MM.1S (cell line): Measurements from ENCODE around the gene C17orf50.

Experiments
- DNase-seq: peaks from one replicate; pipeline ENCODE4 v3.0.0-alpha.2; 2015
- H2AFZ ChIP-seq: fragments of 300-600 bp; sonication (generic); 2 replicates; pipeline ENCODE4 v1.6.0; 2016; ENCODE audit warnings: antibody characterized with exemption, low read length
- H3F3A ChIP-seq: fragments of 300-600 bp; sonication (generic); 2 replicates; pipeline ENCODE4 v1.6.1; 2016; ENCODE audit warnings: mild to moderate bottlenecking, antibody characterized with exemption, low read length, moderate library complexity, mixed read lengths; ENCODE audit not compliant: insufficient read depth
- H3K27ac ChIP-seq: fragments of 300-600 bp; sonication (generic); 2 replicates; pipeline ENCODE4 v1.5.1; 2016; ENCODE audit warnings: mild to moderate bottlenecking, low read length
- H3K27me3 ChIP-seq: fragments of 300-600 bp; sonication (generic); replicated peaks from 2 replicates; pipeline ENCODE4 v1.6.0; 2016; ENCODE audit warnings: low read length; ENCODE audit not compliant: insufficient read depth
- H3K36me3 ChIP-seq: fragments of 300-600 bp; sonication (generic); replicated peaks from 2 replicates; pipeline ENCODE4 v1.6.1; 2016; ENCODE audit warnings: mild to moderate bottlenecking, low read length, mixed read lengths; ENCODE audit not compliant: insufficient read depth
- H3K4me1 ChIP-seq: fragments of 300-600 bp; sonication (generic); 2 replicates; pipeline ENCODE4 v1.6.1; 2016; ENCODE audit warnings: low read length, mixed read lengths
- H3K4me2 ChIP-seq: fragments of 300-600 bp; sonication (generic); 2 replicates; pipeline ENCODE4 v1.6.0; 2016; ENCODE audit warnings: low read depth, low read length
- H3K4me3 ChIP-seq: fragments of 300-600 bp; sonication (generic); 2 replicates; pipeline ENCODE4 v1.5.1; 2016; ENCODE audit warnings: low read length, mixed read lengths
- H3K79me2 ChIP-seq: fragments of 300-600 bp; sonication (generic); 2 replicates; pipeline ENCODE4 v1.6.1; 2016; ENCODE audit warnings: mixed run types, low read length, mixed read lengths
- H3K9ac ChIP-seq: fragments of 300-600 bp; sonication (generic); 2 replicates; pipeline ENCODE4 v1.6.1; 2016; ENCODE audit warnings: low read length, mixed read lengths
- H3K9me2 ChIP-seq: fragments of 300-600 bp; sonication (generic); replicated peaks from 2 replicates; pipeline ENCODE4 v1.6.1; 2016; ENCODE audit warnings: mild to moderate bottlenecking, low read length, mixed read lengths; ENCODE audit not compliant: insufficient read depth
- H3K9me3 ChIP-seq: fragments of 300-600 bp; sonication (generic); replicated peaks from 2 replicates; pipeline ENCODE4 v1.6.1; 2016; ENCODE audit warnings: mild to moderate bottlenecking, low read length, mixed read lengths; ENCODE audit not compliant: insufficient read depth
- H4K20me1 ChIP-seq: fragments of 300-600 bp; sonication (generic); 2 replicates; pipeline ENCODE4 v1.6.1; 2016; ENCODE audit warnings: mild to moderate bottlenecking, low read length, moderate library complexity, mixed read lengths; ENCODE audit not compliant: insufficient read depth
- CTCF ChIP-seq: fragments of 300-600 bp; sonication (generic); IDR thresholded peaks from 2 replicates; pipeline ENCODE4 v1.5.1; 2016; ENCODE audit warnings: antibody characterized with exemption, low read length, mixed read lengths
- EZH2 ChIP-seq: fragments of 300-600 bp; sonication (generic); optimal IDR thresholded peaks from 2 replicates; pipeline ENCODE3; 2017; ENCODE audit warnings: low read depth, mild to moderate bottlenecking, antibody characterized with exemption, low read length, mixed read lengths
- EZH2phosphoT487 ChIP-seq: fragments of 300-600 bp; sonication (generic); IDR thresholded peaks from 2 replicates; pipeline ENCODE4 v1.6.1; 2018; ENCODE audit warnings: antibody characterized with exemption, low read length

Gene C17orf50

GRCh38 chr17:35716897-35717465 is 43.7 kb upstream of the C17orf50 start:
- Histone ChIP-seq H3K36me3 (no peaks in the 10 kb centered on the region), H3K79me2 (no peaks in the 10 kb centered on the region), H3K4me2 (no peak overlapping the region), H3K27me3 (no peaks in the 10 kb centered on the region), H3K9me2 (no peaks in the 10 kb centered on the region), H3K9ac (no peak overlapping the region), H3K9me3 (no peaks in the 10 kb centered on the region), H3K27ac (no peak overlapping the region), H3F3A (no peaks in the 10 kb centered on the region), H4K20me1 (no peaks in the 10 kb centered on the region), H2AFZ (no peak overlapping the region), H3K4me1 (peaks cover 13% of the 10 kb centered on the region), H3K4me3 (no peak overlapping the region)
- no peak for TF ChIP-seq EZH2phosphoT487
- TF ChIP-seq CTCF: no peak
- TF ChIP-seq EZH2: no peak
- DNase-seq: no peak

GRCh38 chr17:35717475-35717874 is 43.2 kb upstream of the C17orf50 start:
- Histone ChIP-seq H2AFZ (no peak overlapping the region), H3K9me3 (no peaks in the 10 kb centered on the region), H3F3A (no peaks in the 10 kb centered on the region), H3K4me2 (no peak overlapping the region), H3K4me3 (no peak overlapping the region), H3K9me2 (no peaks in the 10 kb centered on the region), H3K79me2 (no peaks in the 10 kb centered on the region), H3K4me1 (peaks cover 13% of the 10 kb centered on the region), H3K36me3 (no peaks in the 10 kb centered on the region), H4K20me1 (no peaks in the 10 kb centered on the region), H3K9ac (no peak overlapping the region), H3K27ac (no peak overlapping the region), H3K27me3 (no peaks in the 10 kb centered on the region)
- no peak for DNase-seq
- TF ChIP-seq EZH2: no peak
- no peak for TF ChIP-seq CTCF
- no peak for TF ChIP-seq EZH2phosphoT487

GRCh38 chr17:35723735-35724134 is 37.0 kb upstream of the C17orf50 start:
- Histone ChIP-seq H3K4me1 (peaks cover 18% of the 10 kb centered on the region), H3K9me2 (no peaks in the 10 kb centered on the region), H3K36me3 (no peaks in the 10 kb centered on the region), H3K79me2 (no peaks in the 10 kb centered on the region), H3K27me3 (no peaks in the 10 kb centered on the region), H2AFZ (no peak overlapping the region), H3K9me3 (no peaks in the 10 kb centered on the region), H3K4me2 (no peak overlapping the region), H3F3A (no peaks in the 10 kb centered on the region), H3K9ac (no peak overlapping the region), H4K20me1 (no peaks in the 10 kb centered on the region), H3K4me3 (no peak overlapping the region), H3K27ac (no peak overlapping the region)
- DNase-seq: no peak
- TF ChIP-seq EZH2phosphoT487 (no peak), EZH2 (no peak), CTCF (no peak)
